PFSK-1 (cell line): ENCODE data around the gene ELF3.

ENCODE experiments used
- FOXP2 ChIP-seq: optimal IDR thresholded peaks from 2 replicates; pipeline ENCODE3; 2011; ENCODE audit warnings: borderline replicate concordance, control low read depth, inconsistent platforms; ENCODE audit not compliant: insufficient read depth; ENCODE audit errors: extremely low read length, extremely low read depth
- POLR2AphosphoS5 ChIP-seq: IDR thresholded peaks from 2 replicates; pipeline ENCODE4 v1.6.1; 2012; ENCODE audit warnings: low read depth, mild to moderate bottlenecking, control low read depth, low read length, moderate library complexity
- REST ChIP-seq, 2 experiments: IDR thresholded peaks; 2 replicates each; pipeline versions ENCODE4 v1.6.1 to v1.8.0; 2011 to 2012; ENCODE audit warnings: low read depth in 2 of 2, low read length in 2 of 2, control low read depth in 1 of 2, inconsistent platforms in 1 of 2, mild to moderate bottlenecking in 1 of 2, moderate library complexity in 1 of 2; ENCODE audit not compliant: insufficient read depth in 1 of 2
- SIN3A ChIP-seq: IDR thresholded peaks from 2 replicates; pipeline ENCODE4 v1.6.1; 2012; ENCODE audit warnings: mild to moderate bottlenecking, low read length, moderate library complexity, borderline replicate concordance; ENCODE audit not compliant: insufficient read depth
- TAF1 ChIP-seq: IDR thresholded peaks from 2 replicates; pipeline ENCODE4 v1.6.1; 2012; ENCODE audit warnings: low read length, control low read depth, borderline replicate concordance; ENCODE audit not compliant: insufficient read depth

The ELF3 gene

GRCh38 chr1:201985355-201985754 lies 25.0 kb upstream of the ELF3 start:
- TF ChIP-seq REST (IDR thresholded peaks at IDR 0.05; ENCODE audit: insufficient read depth in 1 of 2, low read depth in 2 of 2, low read length in 2 of 2) (no peak), POLR2AphosphoS5 (no peak), FOXP2 (no peak), TAF1 (no peak), SIN3A (no peak)

GRCh38 chr1:201988601-201989000 lies 21.8 kb upstream of the ELF3 start:
- TF ChIP-seq POLR2AphosphoS5 (no peak), REST (IDR thresholded peaks at IDR 0.05; ENCODE audit: insufficient read depth in 1 of 2, low read depth in 2 of 2, low read length in 2 of 2) (no peak), TAF1 (no peak), SIN3A (no peak), FOXP2 (no peak)

DNA sequence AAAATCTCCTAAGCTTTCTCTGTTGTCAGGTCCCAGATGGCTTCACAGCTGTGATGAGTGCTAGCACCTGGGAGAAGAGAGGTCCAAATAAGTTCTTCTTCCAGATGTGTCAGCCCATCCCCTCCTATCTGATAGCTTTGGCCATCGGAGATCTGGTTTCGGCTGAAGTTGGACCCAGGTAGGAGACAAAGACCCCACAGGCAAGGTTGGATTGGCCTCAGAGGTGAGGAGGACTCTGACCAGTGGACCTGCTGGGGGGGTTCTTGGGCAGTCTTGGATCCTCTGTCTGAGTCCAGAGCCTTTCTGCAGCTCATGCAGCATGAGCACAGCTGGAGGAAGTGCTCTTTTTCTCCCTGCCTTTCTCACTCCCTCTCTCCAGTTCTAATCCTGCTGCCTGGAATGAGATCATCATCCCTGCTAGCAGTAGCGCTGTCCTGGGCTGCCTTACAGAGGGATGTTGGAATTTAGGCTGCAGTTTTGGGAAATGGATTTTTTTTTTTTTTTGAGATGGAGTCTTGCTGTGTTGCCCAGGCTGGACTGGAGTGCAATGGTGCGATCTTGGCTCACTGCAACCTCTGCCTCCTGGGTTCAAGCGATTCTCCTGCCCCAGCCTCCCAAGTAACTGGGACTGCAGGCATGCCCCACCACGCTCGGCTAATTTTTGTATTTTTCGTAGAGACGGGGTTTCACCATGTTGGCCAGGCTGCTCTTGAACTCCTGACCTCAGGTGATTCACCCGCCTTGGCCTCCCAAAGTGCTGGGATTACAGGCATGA lies 20.8 kb upstream of the ELF3 start:
- TF ChIP-seq SIN3A (no peak), FOXP2 (no peak), TAF1 (no peak), POLR2AphosphoS5 (no peak), REST (IDR thresholded peaks at IDR 0.05; ENCODE audit: insufficient read depth in 1 of 2, low read depth in 2 of 2, low read length in 2 of 2) (no peak)

DNA sequence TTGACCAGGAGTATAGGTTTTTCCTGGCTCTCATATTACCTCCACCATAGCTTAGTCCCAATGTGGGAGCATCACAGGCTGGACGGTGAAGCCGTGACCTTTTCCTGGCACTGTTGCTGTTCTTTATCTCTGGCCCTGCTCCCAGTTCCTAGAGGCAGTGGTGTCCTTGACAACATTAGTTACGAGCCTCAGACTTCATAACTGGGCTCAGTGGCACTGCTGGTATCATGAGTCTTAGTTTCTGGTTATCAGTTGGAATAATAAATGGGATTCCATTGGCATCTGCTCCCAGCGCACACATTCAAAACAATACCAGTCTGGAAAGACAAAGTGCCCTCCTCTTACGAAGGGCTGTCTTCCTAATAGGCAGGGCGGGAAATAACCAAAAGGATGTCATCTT lies 20.0 kb upstream of the ELF3 start:
- TF ChIP-seq TAF1 (no peak), POLR2AphosphoS5 (no peak), FOXP2 (no peak), SIN3A (no peak), REST (IDR thresholded peaks at IDR 0.05; ENCODE audit: insufficient read depth in 1 of 2, low read depth in 2 of 2, low read length in 2 of 2) (no peak)
